GM21619 (cell line): ENCODE results near the gene NGEF.

Experiments
- ATAC-seq: cut with Tn5 transposase; IDR thresholded peaks from one replicate; pipeline ENCODE4 v1.9.1; 2021; ENCODE audit not compliant: unreplicated experiment

The NGEF gene

DNA sequence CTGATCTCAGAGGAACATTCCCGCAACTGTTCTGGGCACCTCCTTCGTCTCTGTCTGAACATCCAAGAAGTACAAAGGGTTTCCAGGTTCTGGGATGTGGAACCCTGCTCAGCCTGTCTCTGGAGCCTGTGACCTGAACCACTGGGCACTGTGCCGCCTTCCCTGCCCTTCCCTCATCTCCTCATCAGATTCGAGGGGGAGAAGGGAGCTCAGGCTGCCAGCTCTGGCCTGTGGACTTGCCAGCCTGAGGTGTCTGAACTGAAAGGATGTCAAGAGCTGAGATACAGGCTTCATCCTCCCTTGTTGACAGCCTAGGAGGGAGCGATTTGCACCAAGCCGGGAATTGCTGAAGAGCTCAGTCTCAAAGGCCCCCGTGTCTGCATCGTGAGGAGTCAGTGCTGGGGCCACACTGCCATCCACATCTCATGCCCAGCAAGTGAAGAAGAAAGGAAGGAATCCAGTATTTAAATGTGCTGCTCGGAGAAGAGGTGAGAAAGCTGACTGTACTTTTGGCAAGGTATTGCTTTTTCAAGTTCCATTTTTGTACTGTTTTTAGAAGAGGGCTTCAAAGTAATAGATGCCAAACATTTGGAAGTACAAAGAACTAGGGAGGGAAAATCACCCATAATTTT lies 32.0 kb upstream of the NGEF start:
- no peak for ATAC-seq

DNA sequence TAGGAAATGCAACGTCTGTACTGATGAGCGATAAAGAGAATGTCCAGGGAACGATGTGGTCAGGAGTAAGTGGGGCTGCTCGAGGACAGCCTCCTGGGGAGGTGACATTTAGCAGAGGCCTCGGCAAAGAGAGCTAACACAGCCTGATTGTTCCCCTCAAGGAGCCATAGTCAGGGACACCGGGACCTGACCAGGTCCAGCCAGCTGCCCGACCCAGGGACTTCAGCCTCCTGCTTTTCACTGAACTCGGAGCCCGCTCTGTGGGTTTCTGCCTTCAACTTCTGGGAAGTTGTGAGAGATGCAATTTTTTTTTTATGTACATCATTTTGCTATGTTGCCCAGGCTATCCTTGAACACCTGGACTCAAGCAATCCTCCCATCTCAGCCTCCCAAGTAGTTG lies 29.5 kb upstream of the NGEF start:
- no peak for ATAC-seq

DNA sequence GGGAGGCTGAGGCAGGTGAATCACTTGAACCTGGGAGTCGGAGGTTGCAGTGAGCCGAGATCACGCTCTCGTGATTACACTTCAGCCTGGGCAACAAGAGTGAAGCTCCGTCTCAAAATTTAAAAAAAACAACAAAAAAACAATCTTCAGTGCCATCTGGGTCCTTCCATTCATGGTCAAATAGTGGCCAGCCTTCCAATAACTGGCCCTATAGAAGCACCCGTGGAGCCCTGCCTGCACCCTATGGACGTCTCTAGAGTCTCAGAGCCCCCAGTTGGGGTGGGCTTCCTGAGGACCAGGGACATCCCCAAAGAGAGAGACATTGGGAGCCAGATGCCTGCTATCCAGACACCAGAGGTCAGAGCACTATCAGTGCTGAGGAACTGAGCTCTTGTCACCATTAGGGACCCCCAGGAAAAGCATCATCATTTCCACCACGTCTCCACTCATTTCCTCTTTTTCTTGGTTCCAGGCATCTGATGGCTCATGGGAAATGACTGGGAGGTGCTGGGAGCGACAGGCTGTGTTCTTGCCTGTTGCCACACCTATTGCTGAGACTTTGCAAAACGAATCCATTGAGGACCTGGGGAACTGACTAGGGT lies 28.8 kb upstream of the NGEF start:
- ATAC-seq: no peak

DNA sequence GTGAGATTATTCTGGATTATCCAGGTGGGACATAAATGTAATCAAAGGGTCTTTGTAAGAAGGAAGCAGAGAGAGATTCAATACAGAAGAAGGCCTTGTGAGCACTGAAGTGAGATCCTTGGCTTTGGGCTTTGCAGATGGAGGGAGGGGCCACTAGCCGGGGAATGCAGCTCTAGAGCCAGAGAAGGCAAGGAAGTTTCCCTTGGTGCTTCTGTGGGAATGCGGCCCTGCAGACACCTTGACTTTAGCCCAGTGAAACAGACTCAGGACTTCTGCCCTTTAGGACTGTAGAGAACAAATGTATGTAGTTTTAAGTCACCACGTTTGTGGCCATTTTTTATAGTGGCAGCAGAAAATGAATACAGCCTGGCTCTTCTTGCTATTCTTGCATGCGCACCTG lies 27.5 kb upstream of the NGEF start:
- ATAC-seq: no peak

- no peak for ATAC-seq
Measured at GRCh38 chr2:233039846-233040530, 26.9 kb upstream of the NGEF start.

DNA sequence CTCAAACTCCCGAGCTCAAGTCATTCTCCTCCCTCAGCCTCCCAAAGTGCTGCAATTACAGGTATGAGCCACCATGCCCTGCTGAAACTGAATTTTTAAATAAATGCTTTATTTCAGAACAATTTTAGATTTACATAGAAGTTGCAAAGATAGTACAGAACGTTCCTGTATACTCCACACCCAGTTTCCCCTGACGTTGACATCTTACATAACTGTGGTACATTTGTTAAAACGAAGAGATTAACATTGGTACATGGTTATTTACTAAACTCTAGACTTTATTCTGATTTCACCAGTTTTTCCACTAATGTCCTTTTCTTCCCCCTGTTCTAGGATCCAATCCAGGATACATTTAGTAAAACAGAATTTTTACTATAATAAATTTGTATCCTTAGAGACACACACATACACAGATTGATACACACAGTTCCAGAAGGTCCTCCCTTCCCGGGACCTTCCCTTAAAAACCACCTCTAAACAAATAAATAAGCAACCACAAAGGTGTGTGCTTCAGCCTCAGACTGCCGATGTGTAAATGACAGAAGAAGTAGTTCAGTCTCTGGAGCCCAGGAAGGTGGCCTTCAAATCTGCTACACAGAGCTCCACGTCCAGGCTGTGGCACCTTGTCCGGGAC lies 26.3 kb upstream of the NGEF start:
- ATAC-seq: no peak

GRCh38 chr2:233037078-233037477 lies 24.0 kb upstream of the NGEF start:
- no peak for ATAC-seq

DNA sequence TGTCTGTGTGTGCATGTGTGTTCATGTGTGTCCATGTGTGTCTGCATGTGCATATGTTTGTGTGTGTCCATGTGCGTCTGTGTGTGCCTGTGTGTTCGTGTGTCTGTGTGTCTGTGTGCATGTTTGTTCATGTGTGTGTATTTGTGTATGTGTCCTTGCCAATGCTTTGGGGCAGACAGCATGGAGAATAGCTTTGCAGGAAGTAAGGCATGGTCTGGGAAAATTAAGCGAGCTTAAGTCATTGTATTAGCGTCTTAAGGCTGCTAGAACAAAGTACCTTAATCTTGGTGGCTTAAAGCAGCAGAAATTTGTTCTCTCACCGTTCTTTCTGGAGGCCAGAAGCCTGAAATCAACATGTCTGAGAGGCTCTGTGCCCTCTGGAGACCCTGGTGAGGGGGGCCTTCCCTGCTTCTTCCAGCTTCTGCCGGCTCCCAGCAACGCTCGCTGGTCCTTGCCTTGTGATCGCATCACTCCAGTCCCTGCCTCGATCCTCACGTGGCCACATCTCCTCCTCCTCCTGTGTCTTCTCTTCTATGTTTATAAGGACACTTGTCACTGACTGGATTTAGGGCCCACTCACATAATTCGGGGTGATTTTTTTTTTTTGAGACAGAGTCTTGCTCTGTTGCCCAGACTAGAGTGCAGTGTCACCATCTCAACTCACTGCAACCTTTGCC lies 23.2 kb upstream of the NGEF start:
- ATAC-seq: no peak

- no peak for ATAC-seq
Measured at GRCh38 chr2:233035426-233036161, 22.5 kb upstream of the NGEF start.

GRCh38 chr2:233034091-233034882 lies 21.2 kb upstream of the NGEF start:
- ATAC-seq: no peak

DNA sequence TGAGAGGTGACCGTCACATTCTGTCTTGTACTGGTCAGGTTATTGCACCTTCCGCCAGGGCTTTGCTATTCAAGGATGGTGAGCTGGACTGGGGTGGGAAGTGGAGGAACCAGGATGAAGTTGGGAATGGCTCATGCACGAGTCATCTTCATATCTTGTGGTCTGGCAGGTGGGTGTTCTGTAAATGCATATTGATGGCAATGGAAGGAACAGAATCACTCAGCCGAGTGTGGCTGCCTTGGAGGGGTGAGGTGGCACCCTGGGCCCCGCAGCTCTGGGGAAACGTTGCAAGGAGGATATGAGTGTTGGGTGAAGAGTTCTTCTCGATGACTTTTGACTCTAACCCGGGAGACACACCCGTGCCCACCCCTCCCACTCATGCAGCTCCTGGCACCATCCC lies 20.6 kb upstream of the NGEF start:
- ATAC-seq: no peak

DNA sequence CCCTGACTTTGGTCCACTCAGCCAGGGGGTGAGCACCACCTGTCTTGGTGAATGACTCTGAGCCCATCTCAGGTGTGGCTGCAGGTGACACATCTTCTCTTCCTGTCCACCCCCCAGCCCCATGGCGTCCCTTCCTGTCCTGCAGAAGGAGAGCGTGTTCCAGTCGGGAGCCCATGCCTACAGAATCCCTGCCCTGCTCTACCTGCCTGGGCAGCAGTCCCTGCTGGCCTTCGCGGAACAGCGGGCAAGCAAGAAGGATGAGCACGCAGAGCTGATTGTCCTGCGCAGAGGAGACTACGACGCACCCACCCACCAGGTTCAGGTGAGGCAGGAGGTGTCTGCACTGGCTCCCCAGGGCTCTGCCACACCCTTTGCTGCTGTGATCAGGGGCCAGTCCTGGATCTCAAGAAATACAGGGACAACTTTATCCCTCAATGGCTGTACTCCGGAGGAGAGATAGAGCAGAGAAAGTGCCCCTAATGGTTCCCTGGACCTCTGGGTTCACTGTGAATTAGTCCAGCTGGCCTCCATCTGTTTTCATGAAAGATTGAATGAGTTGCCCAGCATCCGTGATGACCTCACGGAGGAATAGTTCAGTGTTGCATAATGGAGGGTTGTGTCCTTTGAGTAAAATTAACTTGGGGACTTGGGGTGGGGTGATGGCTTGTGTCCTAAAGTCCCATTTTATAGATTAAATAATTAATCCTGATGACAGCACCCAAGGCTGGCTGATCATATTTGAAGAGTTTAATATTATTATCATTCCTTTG lies 19.7 kb upstream of the NGEF start, which contains the start of gene NEU2:
TSS of gene NEU2 (plus strand) at position 122 of the 770 bp plus-strand sequence. CDS start at position 122, 0 bp downstream.
- ATAC-seq: no peak

DNA sequence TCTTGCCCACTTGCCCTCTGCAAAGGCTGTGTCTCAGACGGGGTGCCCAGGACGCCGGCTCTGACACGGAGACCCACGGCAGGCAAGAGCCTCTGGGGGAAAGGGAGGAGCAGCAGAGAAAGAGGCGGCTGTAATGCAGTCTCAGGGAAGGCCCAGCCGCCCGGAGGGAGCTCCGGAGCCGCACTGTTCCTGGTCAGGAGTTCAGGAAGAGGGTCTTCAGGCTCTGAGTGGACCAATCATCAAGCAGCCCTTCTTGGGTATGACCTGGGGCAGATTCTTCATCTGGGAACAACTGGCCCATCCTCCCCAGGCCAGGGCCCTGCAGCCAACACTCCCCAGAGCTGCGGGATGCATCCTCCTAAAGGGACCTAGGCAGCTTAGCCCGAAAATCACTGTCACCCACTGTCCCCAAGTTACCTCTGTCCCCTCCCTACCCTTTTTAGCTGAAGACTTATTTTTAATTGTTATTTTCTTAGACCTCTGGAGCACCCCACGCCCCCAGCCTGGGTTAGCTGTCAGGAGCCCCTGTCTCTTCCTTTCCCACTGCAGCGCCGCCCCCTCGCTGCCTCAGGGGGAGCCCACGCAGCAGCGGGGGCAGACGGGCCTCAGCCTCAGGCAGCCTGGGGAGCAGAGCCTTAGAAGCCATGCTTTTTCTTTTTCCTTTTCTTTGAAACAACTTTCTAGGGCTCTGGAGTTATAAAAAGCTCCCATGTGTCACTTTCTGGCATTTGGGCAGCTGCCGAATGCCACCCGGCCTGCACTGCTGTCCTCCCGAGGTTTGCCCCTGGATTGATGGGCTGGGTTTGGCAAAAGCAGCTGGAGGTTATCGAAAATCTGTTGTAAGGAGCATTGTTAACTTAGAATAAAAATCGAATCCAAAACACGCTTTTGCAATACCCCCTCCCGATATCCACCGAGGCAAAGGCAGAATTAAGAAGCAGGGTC lies 18.8 kb upstream of the NGEF start:
- no peak for ATAC-seq

GRCh38 chr2:233029321-233029720 lies 16.3 kb upstream of the NGEF start:
- no peak for ATAC-seq

- no peak for ATAC-seq
Measured at GRCh38 chr2:233026198-233026813, 13.2 kb upstream of the NGEF start.

DNA sequence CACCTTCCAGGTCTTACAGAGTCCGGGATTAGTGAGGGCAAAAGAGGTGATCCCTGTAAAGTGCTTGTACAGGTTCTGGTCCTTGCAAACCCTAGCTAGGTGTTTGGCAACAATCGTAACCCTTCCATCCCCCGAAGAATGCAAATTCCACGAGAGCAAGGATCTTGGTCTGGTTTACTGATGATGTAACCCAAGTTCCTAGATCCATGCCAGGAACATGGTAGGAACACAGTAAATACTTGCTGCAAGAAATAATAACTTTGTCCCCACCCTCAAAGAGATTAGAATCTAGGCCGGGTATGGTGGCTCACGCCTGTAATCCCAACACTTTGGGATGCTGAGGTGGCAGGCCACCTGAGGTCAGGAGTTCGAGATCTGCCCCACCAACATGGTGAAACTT lies 12.7 kb upstream of the NGEF start:
- no peak for ATAC-seq

GRCh38 chr2:233023761-233024410 lies 10.8 kb upstream of the NGEF start:
- no peak for ATAC-seq
